ENCODE results near the gene FAM72D.
"Not testable (repeated sequence)": the region's sequence is repeated elsewhere in the genome, so short reads cannot be mapped to it uniquely, and the experiment has no call there.

GRCh38 chr1:145076877-145077276, 18.9 kb upstream of the FAM72D start:
- TF ChIP-seq CTCF, EP300, POLR2A (IDR thresholded peaks at IDR 0.05): not testable (repeated sequence)
